Hypothalamus (tissue), 51 donors: ENCODE results near the gene ASB2.

ENCODE experiments used
- DNase-seq, 51 donors: peaks; one replicate each; lab custom pipeline; 2025; lab: John Stamatoyannopoulos, UW

ASB2 gene

GRCh38 chr14:94001501-94002396, 25.4 kb upstream of the ASB2 start:
- peak in 38 of 51 donors; percentile 5 to 72 (median 37) for DNase-seq

GRCh38 chr14:94001016-94001415, 24.6 kb upstream of the ASB2 start:
- no peak for DNase-seq

GRCh38 chr14:94000267-94000666, 23.9 kb upstream of the ASB2 start:
- DNase-seq, result no peak

GRCh38 chr14:93999573-93999972, 23.2 kb upstream of the ASB2 start:
- DNase-seq, result no peak

- no peak for DNase-seq
Measured at GRCh38 chr14:93998871-93999403, 22.6 kb upstream of the ASB2 start.

- DNase-seq, result no peak
Measured at GRCh38 chr14:93997916-93998870, 21.8 kb upstream of the ASB2 start.

GRCh38 chr14:93997082-93997481, 20.7 kb upstream of the ASB2 start, which contains the start of gene CCDC197:
CCDC197 (plus strand) TSS chr14:93997301; CDS start chr14:93998132, 831 bp downstream.
- no peak for DNase-seq

GRCh38 chr14:93996130-93996695, 19.8 kb upstream of the ASB2 start:
- DNase-seq, result no peak

GRCh38 chr14:93994919-93995682, 18.7 kb upstream of the ASB2 start:
- peak in 16 of 51 donors; percentile 7 to 73 (median 26) for DNase-seq

- DNase-seq, result no peak
Measured at GRCh38 chr14:93993382-93993781, 17.0 kb upstream of the ASB2 start.

GRCh38 chr14:93991649-93992048, 15.3 kb upstream of the ASB2 start:
- DNase-seq, result no peak

- no peak for DNase-seq
Measured at GRCh38 chr14:93991212-93991611, 14.8 kb upstream of the ASB2 start.

GRCh38 chr14:93989939-93990338, 13.6 kb upstream of the ASB2 start:
- DNase-seq, result no peak

- no peak for DNase-seq
Measured at GRCh38 chr14:93987815-93988476, 11.6 kb upstream of the ASB2 start.

GRCh38 chr14:93987376-93987775, 11.0 kb upstream of the ASB2 start:
- DNase-seq, result no peak

GRCh38 chr14:93986955-93987354, 10.6 kb upstream of the ASB2 start:
- no peak for DNase-seq

- peak in 13 of 51 donors; percentile 10 to 44 (median 27) for DNase-seq
Measured at GRCh38 chr14:93984987-93985410, 8.6 kb upstream of the ASB2 start.

GRCh38 chr14:93984070-93984469, 7.7 kb upstream of the ASB2 start:
- peak in 1 of 51 donors; percentile 15 for DNase-seq
